Sigmoid colon (tissue), 4 donors: ENCODE measurements around the gene SIAE.

Experiments
- POLR2A ChIP-seq, 2 donors: fragments of 450-650 bp; IDR thresholded peaks; one replicate each; pipeline ENCODE4 v1.6.1; 2016; ENCODE audit warnings: antibody characterized with exemption in 2 of 2, mild to moderate bottlenecking in 2 of 2, moderate library complexity in 2 of 2
- POLR2AphosphoS5 ChIP-seq, 4 donors: sonication (generic); formaldehyde crosslinking; IDR thresholded peaks; one replicate each; pipeline ENCODE4 v1.6.1; 2017; ENCODE audit warnings: antibody characterized with exemption in 4 of 4
- TF ChIP-seq, protein P1 (sequence below), 4 experiments: fragments of 450-650 bp in 3 of 4; fragments of 200-600 bp in 1 of 4; IDR thresholded peaks; one replicate each; pipeline ENCODE4 v1.5.1; 2016 to 2019; ENCODE audit warnings: antibody characterized with exemption in 4 of 4, mild to moderate bottlenecking in 3 of 4, moderate library complexity in 2 of 4

DNA sequence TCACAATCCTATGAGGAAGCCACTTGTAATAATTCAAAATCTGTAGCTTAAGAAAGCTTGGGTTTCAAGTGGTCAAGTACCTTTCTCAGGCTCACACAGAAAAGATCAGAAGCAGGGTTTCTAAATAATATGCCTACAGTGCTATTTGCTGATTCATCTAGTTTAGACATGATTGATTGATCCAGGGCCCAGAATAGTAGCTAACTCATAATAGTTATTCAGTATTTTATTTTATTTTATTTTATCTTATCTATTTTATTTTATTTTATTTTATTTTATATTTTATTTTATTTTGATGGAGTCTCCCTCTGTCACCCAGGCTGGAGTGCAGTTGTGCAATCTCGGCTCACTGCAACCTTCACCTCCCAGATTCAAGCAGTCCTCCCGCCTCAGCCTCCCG, 78.2 kb downstream of the SIAE start:
- TF ChIP-seq, protein P1, sequence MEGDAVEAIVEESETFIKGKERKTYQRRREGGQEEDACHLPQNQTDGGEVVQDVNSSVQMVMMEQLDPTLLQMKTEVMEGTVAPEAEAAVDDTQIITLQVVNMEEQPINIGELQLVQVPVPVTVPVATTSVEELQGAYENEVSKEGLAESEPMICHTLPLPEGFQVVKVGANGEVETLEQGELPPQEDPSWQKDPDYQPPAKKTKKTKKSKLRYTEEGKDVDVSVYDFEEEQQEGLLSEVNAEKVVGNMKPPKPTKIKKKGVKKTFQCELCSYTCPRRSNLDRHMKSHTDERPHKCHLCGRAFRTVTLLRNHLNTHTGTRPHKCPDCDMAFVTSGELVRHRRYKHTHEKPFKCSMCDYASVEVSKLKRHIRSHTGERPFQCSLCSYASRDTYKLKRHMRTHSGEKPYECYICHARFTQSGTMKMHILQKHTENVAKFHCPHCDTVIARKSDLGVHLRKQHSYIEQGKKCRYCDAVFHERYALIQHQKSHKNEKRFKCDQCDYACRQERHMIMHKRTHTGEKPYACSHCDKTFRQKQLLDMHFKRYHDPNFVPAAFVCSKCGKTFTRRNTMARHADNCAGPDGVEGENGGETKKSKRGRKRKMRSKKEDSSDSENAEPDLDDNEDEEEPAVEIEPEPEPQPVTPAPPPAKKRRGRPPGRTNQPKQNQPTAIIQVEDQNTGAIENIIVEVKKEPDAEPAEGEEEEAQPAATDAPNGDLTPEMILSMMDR (IDR thresholded peaks at IDR 0.05), result no peak
- TF ChIP-seq POLR2A (IDR thresholded peaks at IDR 0.05) (no peak), POLR2AphosphoS5 (IDR thresholded peaks at IDR 0.05) (no peak)
